Stimulated activated CD8-positive, alpha-beta memory T cell treated with anti-CD3 and anti-CD28 coated beads, Interleukin-2, amount 100 ng/mL, for 1 hour (primary cell): Measurements from ENCODE around the gene OR7G3.

Source experiments
- DNase-seq, 2 donors: peaks; one replicate each; pipeline ENCODE4 v3.0.0-alpha.2; 2020; ENCODE audit warnings: low read depth in 2 of 2

Gene OR7G3

DNA sequence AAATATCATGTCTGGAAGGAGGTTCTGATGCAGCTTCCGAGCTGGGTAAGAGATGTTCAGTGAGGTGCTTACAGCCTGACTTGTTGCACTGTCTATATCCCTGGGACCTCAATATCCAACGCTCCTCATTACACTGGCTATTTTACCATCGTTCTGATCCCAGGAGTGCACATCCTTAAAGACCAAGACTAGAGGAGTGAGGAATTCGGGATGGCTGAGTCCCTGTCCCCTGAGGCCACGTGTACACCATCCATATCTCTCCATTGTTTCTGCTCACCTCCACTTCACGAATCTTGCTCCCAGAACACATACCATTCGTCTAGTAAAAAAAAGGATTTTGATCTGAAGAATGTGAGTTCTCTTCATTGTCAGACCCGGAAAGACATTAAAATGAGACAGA is 19.4 kb downstream of the OR7G3 start, which contains the start of gene OR7G2:
Gene OR7G2 (minus strand): TSS at position 101 of the 400 bp plus-strand sequence. CDS start 4,232 bp downstream, outside the sequence.
- DNase-seq, result no peak

GRCh38 chr19:9086761-9087160 is 40.0 kb downstream of the OR7G3 start, which contains the start of gene OR1M1:
Gene OR1M1, plus strand, starts transcription at chr19:9087061. Its CDS starts 6,184 bp downstream, at chr19:9093245.
- no peak for DNase-seq

DNA sequence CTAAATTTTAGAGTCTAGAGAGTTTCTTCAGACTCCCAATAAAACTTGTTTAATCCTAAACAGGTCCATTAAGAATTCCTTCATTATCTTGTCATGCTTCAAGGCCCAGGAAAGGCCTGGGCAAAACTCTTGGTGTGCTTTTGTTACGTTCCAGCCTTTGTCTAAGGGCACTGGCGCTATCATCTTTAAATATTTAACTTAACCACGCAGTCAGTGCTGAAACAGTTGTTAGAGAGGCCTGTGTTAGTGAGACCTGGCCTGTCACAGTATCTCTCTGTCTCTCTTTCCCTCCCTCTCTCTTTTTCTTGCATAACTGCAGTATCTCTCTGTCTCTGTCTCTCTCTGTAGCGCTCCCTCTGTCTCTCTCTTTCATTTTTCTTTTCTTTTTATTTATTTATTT is 48.1 kb downstream of the OR7G3 start:
- DNase-seq, result no peak

GRCh38 chr19:9076901-9077300 is 49.8 kb downstream of the OR7G3 start:
- no peak for DNase-seq
